Caco-2 (cell line): Measurements from ENCODE around the gene DLG2. TPM values are rescaled to one million over a fixed set of nuclear protein-coding genes. Genes with fewer than 3 reads are reported as not detected.
"Not testable (repeated sequence)": the region's sequence is repeated elsewhere in the genome, so short reads cannot be mapped to it uniquely, and the experiment has no call there.

ENCODE experiments used
- BruUV-seq: library from RNA; stranded (reverse); fragments of 400-500 nt; replicated peaks from 2 replicates; lab custom pipeline; 2021; lab: Mats Ljungman, UMichigan
- CTCF ChIA-PET: fragments of 300-600 bp; sonication (Branson Sonifier 250); formaldehyde crosslinking; loops from one replicate; lab custom pipeline; 2022; ENCODE audit warnings: antibody characterized with exemption; lab: Charles Lee
- POLR2A ChIA-PET: fragments of 300-600 bp; sonication (Branson Sonifier 250); formaldehyde crosslinking; loops from one replicate; lab custom pipeline; 2022; ENCODE audit warnings: antibody characterized with exemption; lab: Charles Lee
- DNase-seq, 2 experiments: peaks; one replicate each; pipeline versions ENCODE4 v3.0.0 to v3.0.0-alpha.2; 2020 to 2022
- H3K27me3 ChIP-seq: replicated peaks from 2 replicates; pipeline ENCODE4 v1.6.0; 2011; ENCODE audit warnings: low read length; ENCODE audit not compliant: control insufficient read depth, insufficient read depth
- H3K36me3 ChIP-seq: 2 replicates; pipeline ENCODE4 v1.5.1; 2011; ENCODE audit warnings: low read length; ENCODE audit not compliant: control insufficient read depth, insufficient read depth
- H3K4me1 ChIP-seq: fragments of 250-450 bp; sonication (Bioruptor Pico); 2 replicates; pipeline ENCODE4 v1.5.1; 2020; ENCODE audit warnings: mild to moderate bottlenecking
- H3K4me3 ChIP-seq: 2 replicates; pipeline ENCODE4 v1.5.1; 2011; ENCODE audit warnings: low read depth, mild to moderate bottlenecking, control low read depth, low read length
- H3K9me3 ChIP-seq: fragments of 250-450 bp; sonication (Bioruptor Pico); 2 replicates; pipeline ENCODE4 v1.5.1; 2020; ENCODE audit warnings: mild to moderate bottlenecking, moderate library complexity
- H3K27ac Mint-ChIP-seq: one replicate; pipeline ENCODE4 v1.8.0; 2022; ENCODE audit warnings: mixed read lengths; ENCODE audit not compliant: unreplicated experiment
- H3K27me3 Mint-ChIP-seq: one replicate; pipeline ENCODE4 v1.8.0; 2022; ENCODE audit warnings: mixed read lengths; ENCODE audit not compliant: insufficient read depth, unreplicated experiment
- H3K36me3 Mint-ChIP-seq: one replicate; pipeline ENCODE4 v1.8.0; 2022; ENCODE audit warnings: mild to moderate bottlenecking, mixed read lengths; ENCODE audit not compliant: insufficient read depth, unreplicated experiment
- H3K4me1 Mint-ChIP-seq: one replicate; pipeline ENCODE4 v1.8.0; 2022; ENCODE audit warnings: low read depth, mixed read lengths; ENCODE audit not compliant: unreplicated experiment
- H3K4me3 Mint-ChIP-seq: one replicate; pipeline ENCODE4 v1.8.0; 2022; ENCODE audit warnings: mild to moderate bottlenecking, moderate library complexity, mixed read lengths; ENCODE audit not compliant: unreplicated experiment
- H3K9me3 Mint-ChIP-seq: one replicate; pipeline ENCODE4 v1.8.0; 2022; ENCODE audit warnings: mixed read lengths; ENCODE audit not compliant: unreplicated experiment
- intact Hi-C: fragments of 100-400 bp; cut with micrococcal nuclease; formaldehyde crosslinking; loops from one replicate; pipeline ENCODE4 v1.10.0; 2022; ENCODE audit not compliant: unreplicated experiment
- total RNA-seq: library from RNA; stranded (reverse); gene quantifications from 2 replicates; pipeline ENCODE4 v1.2.3, GENCODE V29; 2022
- TF ChIP-seq, protein P1 (sequence below), 2 experiments: fragments of 200-600 bp in 1 of 2; IDR thresholded peaks; 1 replicate in 1 of 2; 2 replicates in 1 of 2; pipeline versions ENCODE4 v1.5.1 to v1.8.0; 2011 to 2022; ENCODE audit warnings: antibody characterized with exemption in 1 of 2, control low read depth in 1 of 2, inconsistent platforms in 1 of 2, low read depth in 1 of 2, low read length in 1 of 2, mild to moderate bottlenecking in 1 of 2, moderate library complexity in 1 of 2; ENCODE audit not compliant: insufficient read depth in 1 of 2, severe bottlenecking in 1 of 2, unreplicated experiment in 1 of 2

The DLG2 gene
- total RNA-seq, 1 experiment from 2014 or later, result 21.6 TPM

DNA sequence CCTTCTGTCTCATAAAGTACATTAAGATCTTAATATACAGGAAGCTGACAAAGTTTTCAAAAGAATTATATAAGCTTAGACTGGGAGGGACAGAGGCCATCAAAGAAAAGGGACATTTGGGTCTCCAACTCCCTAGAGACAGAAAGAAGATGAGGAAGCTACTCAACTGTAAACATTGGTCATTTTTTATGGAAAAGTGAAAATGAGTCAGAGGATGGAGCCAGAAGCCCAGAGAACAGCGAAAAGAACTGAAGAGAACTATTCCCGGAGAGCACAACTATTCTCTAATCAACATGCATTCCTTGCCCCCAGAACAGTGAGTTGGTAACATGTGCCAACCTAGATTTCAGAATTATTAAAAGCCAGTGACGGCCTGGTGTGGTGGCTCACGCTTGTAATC is 779.3 kb downstream of the DLG2 start:
- BruUV-seq, result no TSS peak
- intact Hi-C loops, result no loop called here
- Histone ChIP-seq H3K9me3 (peaks cover 3% of the 10 kb centered on the region; the same call in 1 of the 2 replicates), H3K4me1 (peaks cover 6% of the 10 kb centered on the region), H3K27me3 (no peaks in the 10 kb centered on the region), H3K4me3 (no peak overlapping the region), H3K36me3 (no peaks in the 10 kb centered on the region)
- POLR2A ChIA-PET, result no interaction called here
- no peaks in the 10 kb centered on the region for H3K27me3 Mint-ChIP-seq
- H3K4me1 Mint-ChIP-seq, result no peaks in the 10 kb centered on the region
- DNase-seq, result no peak
- no peak overlapping the region for H3K27ac Mint-ChIP-seq
- TF ChIP-seq, protein P1, sequence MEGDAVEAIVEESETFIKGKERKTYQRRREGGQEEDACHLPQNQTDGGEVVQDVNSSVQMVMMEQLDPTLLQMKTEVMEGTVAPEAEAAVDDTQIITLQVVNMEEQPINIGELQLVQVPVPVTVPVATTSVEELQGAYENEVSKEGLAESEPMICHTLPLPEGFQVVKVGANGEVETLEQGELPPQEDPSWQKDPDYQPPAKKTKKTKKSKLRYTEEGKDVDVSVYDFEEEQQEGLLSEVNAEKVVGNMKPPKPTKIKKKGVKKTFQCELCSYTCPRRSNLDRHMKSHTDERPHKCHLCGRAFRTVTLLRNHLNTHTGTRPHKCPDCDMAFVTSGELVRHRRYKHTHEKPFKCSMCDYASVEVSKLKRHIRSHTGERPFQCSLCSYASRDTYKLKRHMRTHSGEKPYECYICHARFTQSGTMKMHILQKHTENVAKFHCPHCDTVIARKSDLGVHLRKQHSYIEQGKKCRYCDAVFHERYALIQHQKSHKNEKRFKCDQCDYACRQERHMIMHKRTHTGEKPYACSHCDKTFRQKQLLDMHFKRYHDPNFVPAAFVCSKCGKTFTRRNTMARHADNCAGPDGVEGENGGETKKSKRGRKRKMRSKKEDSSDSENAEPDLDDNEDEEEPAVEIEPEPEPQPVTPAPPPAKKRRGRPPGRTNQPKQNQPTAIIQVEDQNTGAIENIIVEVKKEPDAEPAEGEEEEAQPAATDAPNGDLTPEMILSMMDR (IDR thresholded peaks at IDR 0.05; ENCODE audit: insufficient read depth in 1 of 2, low read depth in 1 of 2, low read length in 1 of 2, severe bottlenecking in 1 of 2, unreplicated experiment in 1 of 2), result no peak
- H3K4me3 Mint-ChIP-seq, result no peak overlapping the region
- H3K36me3 Mint-ChIP-seq, result no peaks in the 10 kb centered on the region
- CTCF ChIA-PET, result no interaction called here
- H3K9me3 Mint-ChIP-seq, result no peaks in the 10 kb centered on the region

DNA sequence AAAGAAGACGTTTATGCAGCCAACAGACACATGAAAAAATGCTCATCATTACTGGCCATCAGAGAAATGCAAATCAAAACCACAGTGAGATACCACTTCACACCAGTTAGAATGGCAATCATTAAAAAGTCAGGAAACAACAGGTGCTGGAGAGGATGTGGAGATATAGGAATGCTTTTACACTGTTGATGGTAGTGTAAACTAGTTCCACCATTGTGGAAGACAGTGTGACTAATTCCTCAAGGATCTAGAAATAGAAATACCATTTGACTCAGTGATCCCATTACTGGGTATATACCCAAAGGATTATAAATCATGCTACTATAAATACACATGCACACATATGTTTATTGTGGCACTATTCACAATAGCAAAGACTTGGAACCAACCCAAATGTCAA is 786.9 kb downstream of the DLG2 start:
- H3K4me1 Mint-ChIP-seq, H3K36me3 Mint-ChIP-seq, H3K27ac Mint-ChIP-seq, H3K27me3 Mint-ChIP-seq, H3K9me3 ChIP-seq, H3K27me3 ChIP-seq, H3K9me3 Mint-ChIP-seq, BruUV-seq, H3K4me3 ChIP-seq, H3K4me1 ChIP-seq, DNase-seq, H3K36me3 ChIP-seq, H3K4me3 Mint-ChIP-seq, POLR2A ChIA-PET, intact Hi-C loops: not testable (repeated sequence)
- CTCF ChIA-PET, result interaction anchor here (0.6 kb wide), 1 partner anchor 64 kb away, joined by 3 read pairs; no protein-coding TSS in a partner anchor

DNA sequence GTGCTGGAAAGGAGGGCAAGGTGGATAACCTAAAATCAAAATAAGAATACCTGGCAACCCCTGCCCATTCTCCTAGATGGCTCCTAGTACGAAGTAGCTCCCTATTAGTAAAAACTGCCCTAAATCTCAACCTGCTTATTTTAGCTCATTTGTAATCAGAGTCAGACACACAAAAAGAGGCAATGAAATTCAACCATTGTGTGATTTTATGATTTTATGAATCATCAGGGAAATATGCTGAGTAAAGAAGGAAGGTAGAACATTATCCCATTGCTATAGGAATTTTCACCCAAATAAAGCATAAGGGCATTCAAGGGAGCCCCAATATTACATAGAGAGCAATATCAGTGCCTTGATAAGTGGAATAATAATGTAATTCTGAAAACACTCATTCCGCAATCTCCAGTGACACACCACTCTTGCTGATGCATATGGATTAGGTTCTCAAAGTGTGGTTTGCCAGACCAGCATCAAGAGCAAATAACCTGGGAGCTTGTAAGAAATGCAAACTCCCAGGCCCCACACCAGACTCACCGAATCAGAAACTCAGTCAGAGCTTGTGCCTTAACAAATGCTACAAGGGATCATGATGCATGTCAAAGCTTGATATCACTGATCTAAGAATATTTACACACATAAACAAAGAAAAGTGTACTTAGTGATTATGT is 789.6 kb downstream of the DLG2 start:
- intact Hi-C loops, result no loop called here
- Histone ChIP-seq H3K4me3 (no peak overlapping the region), H3K27me3 (no peaks in the 10 kb centered on the region), H3K9me3 (no peaks in the 10 kb centered on the region), H3K36me3 (no peaks in the 10 kb centered on the region), H3K4me1 (peaks cover 3% of the 10 kb centered on the region; the same call in 1 of the 2 replicates)
- POLR2A ChIA-PET, result no interaction called here
- Mint-ChIP-seq H3K9me3 (no peaks in the 10 kb centered on the region), H3K27me3 (no peaks in the 10 kb centered on the region), H3K27ac (no peak overlapping the region), H3K4me1 (peaks cover 17% of the 10 kb centered on the region), H3K36me3 (no peaks in the 10 kb centered on the region), H3K4me3 (no peak overlapping the region)
- BruUV-seq, result no TSS peak
- no peak for DNase-seq
- CTCF ChIA-PET, result no interaction called here
- TF ChIP-seq, protein P1 (IDR thresholded peaks at IDR 0.05; ENCODE audit: insufficient read depth in 1 of 2, low read depth in 1 of 2, low read length in 1 of 2, severe bottlenecking in 1 of 2, unreplicated experiment in 1 of 2), result no peak
